Memory B cell (primary cell): ENCODE measurements around the gene IPO11.

ENCODE experiments used
- ATAC-seq: fragments of 150-1000 bp; cut with Tn5 transposase; 2 replicates; pipeline ENCODE4 v1.10.0; 2021; ENCODE audit warnings: low read depth, mild to moderate bottlenecking, moderate library complexity
- DNase-seq, 2 donors: peaks; one replicate each; pipeline ENCODE4 v3.0.0; 2022; ENCODE audit warnings: low spot score in 2 of 2
- H3K27ac Mint-ChIP-seq: one replicate; pipeline ENCODE4 v1.8.0; 2022; ENCODE audit warnings: mild to moderate bottlenecking, moderate library complexity, mixed read lengths
- H3K27me3 Mint-ChIP-seq: one replicate; pipeline ENCODE4 v1.8.0; 2022; ENCODE audit warnings: mixed read lengths
- H3K36me3 Mint-ChIP-seq: one replicate; pipeline ENCODE4 v1.8.0; 2022; ENCODE audit warnings: mild to moderate bottlenecking, mixed read lengths
- H3K4me1 Mint-ChIP-seq: one replicate; pipeline ENCODE4 v1.8.0; 2022; ENCODE audit warnings: mixed read lengths
- H3K4me3 Mint-ChIP-seq: one replicate; pipeline ENCODE4 v1.8.0; 2022; ENCODE audit warnings: mild to moderate bottlenecking, moderate library complexity, mixed read lengths
- H3K9me3 Mint-ChIP-seq: one replicate; pipeline ENCODE4 v1.8.0; 2022; ENCODE audit warnings: mixed read lengths

Gene IPO11

DNA sequence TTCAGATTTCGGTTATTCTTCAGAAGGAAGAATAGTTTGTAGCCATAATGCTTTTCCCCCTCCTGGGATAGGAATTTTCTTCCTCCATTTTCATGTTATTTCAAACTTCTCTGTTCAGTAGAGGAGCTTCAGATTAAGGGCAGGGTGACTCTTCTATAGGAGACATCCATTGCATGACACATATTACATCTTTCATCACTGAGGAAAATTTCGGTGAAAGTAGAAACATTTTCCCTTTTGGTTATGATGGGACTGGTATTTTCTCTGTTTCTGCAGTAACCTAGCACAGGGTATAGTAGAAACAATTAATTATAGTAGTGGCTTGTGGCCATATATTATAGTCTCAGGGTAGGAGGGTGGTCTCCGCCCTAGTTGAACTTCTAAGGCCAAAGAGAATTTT lies 1.1 kb downstream of the IPO11 start:
- Mint-ChIP-seq H3K4me1 (peaks cover 6% of the 10 kb centered on the region), H3K9me3 (no peaks in the 10 kb centered on the region), H3K36me3 (no peaks in the 10 kb centered on the region), H3K27ac (peak overlapping the region; percentile 90), H3K27me3 (no peaks in the 10 kb centered on the region), H3K4me3 (peak overlapping the region; percentile 89)
- DNase-seq (no peak), ATAC-seq (no peak)

DNA sequence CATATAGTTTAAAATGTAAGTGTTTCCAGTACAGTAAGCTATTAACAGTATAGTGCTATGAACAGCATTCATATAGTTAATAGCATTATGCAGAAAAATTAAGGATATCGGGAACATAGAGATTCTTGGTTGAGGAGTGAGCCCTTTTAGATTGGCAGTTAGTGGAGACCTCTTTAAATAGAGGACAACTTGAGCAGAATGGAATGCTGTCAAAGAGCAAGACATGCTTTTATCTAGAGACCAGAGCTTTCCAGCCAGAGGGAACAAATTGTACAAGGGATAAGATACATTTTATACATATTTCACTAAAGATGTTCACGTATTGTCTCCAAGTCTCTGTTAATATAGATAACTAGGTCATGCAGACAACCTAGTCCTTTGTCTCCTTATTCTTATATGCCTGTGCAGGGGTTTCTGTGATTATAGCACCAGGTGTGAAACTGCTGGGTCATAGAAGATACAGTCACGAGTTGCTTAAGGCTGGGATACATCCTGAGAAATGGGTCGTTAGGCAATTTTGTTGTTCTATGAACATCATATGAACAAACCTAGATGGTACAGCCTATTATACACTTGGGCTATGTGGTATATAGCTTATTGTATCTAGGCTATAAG lies 6.0 kb downstream of the IPO11 start:
- DNase-seq (no peak), ATAC-seq (no peak)
- H3K27me3 Mint-ChIP-seq = no peaks in the 10 kb centered on the region
- no peak overlapping the region for H3K27ac Mint-ChIP-seq
- peaks cover 9% of the 10 kb centered on the region for H3K4me1 Mint-ChIP-seq
- H3K36me3 Mint-ChIP-seq = peaks cover 2% of the 10 kb centered on the region
- no peaks in the 10 kb centered on the region for H3K9me3 Mint-ChIP-seq
- no peak overlapping the region for H3K4me3 Mint-ChIP-seq

DNA sequence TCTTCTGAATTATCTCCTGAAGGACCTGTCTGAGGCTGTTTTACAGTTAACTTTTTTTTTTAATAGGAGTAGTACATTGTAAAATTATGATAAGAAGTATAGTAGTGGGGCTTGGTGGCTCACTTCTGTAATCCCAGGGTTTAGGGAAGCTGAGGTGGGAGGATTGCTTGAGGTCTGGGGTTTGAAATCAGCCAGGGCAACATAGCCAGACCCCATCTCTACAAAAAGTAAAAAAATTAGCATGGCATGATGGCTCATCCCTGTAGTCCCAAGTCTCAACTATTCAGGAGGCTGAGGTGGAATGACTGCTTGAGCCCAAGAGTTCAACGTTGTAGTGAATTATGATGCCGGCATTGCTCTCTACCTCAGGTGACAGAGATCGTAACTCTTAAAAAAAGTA lies 7.0 kb downstream of the IPO11 start:
- Mint-ChIP-seq H3K36me3 (peaks cover 4% of the 10 kb centered on the region), H3K27me3 (no peaks in the 10 kb centered on the region), H3K9me3 (no peaks in the 10 kb centered on the region), H3K4me1 (peaks cover 10% of the 10 kb centered on the region), H3K27ac (no peak overlapping the region), H3K4me3 (no peak overlapping the region)
- no peak for ATAC-seq
- no peak for DNase-seq

DNA sequence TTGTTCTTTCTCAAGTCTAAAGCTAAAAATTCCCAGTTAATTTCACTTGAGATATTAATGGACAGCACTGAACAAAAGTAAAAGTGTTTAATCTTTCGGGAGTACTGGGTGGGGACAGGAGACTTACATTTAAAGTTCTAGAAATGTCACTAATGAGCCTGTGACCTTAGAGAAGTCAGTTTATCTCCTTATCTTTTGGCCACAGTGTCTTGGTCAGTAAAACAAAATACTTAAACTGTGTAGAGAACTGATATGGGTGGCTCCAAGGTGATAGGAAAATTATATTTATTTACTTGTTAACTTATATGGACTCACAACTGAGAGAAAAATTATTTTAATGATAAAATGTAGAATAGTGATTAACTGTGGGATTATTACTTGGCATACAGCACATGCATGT lies 8.9 kb downstream of the IPO11 start:
- H3K9me3 Mint-ChIP-seq = no peaks in the 10 kb centered on the region
- peaks cover 4% of the 10 kb centered on the region for H3K36me3 Mint-ChIP-seq
- H3K4me3 Mint-ChIP-seq = no peak overlapping the region
- DNase-seq = no peak
- ATAC-seq = no peak
- H3K27ac Mint-ChIP-seq = no peak overlapping the region
- peaks cover 15% of the 10 kb centered on the region for H3K4me1 Mint-ChIP-seq
- no peaks in the 10 kb centered on the region for H3K27me3 Mint-ChIP-seq

DNA sequence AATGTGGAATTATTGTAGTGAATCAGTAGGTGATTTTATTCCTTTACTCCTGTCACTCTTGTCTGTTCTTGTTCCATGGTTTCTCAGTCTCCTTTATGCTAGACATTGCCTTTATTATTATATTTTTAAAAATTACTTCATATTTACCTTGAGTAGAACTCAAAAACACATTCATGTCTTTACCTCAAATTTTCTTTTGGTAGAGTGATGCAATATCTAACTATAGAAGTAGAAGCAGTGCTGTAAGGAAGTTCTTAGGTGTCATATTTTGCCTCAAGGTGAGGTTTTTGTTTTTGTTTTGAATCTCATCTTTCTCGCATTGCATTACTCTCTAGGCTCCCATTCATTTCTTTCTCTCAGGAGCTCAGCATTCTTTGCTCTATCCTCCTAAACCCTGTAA lies 12.2 kb downstream of the IPO11 start:
- Mint-ChIP-seq H3K27me3 (no peaks in the 10 kb centered on the region), H3K36me3 (peaks cover 4% of the 10 kb centered on the region), H3K4me1 (peaks cover 12% of the 10 kb centered on the region), H3K27ac (no peak overlapping the region), H3K4me3 (no peak overlapping the region), H3K9me3 (no peaks in the 10 kb centered on the region)
- no peak for DNase-seq
- no peak for ATAC-seq

DNA sequence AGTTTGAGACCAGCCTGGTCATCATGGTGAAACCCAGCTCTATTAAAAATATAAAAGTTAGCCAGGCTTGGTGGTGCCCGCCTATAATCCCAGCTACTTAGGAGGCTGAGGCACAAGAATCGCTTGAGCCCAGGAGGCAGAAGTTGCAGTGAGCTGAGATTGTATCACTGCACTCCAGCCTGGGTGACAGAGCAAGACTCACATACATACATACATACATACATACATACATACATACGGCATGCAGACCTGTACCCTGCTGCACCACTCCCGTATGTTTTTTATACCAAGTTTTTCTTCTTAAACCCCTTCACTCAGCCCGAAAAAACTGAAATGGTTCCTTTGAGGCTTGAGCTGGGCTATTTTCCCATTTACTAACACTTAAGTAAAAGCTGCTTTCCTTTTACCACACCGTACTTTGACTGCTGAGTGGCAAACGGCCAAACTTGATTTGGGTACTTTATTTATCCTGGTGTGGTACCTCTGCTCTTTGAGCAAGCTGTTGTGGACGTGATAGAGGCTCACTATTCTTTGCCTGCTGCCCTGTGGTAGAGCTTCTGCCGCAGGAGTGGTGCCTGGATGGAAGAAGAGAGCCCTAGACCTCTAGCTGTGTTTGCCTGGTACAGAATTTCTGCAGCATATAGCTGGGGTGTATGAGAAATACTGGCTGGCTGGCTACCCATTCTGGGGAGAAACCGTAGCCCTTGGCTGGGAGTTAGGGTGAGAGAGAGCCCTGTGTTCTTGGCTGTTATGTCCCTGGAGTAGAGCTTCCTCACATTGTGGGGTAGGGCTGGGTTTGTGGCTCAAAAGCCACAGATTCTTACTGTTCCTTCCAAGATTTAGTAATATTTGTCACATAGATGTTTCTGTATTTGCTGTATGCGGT lies 19.4 kb downstream of the IPO11 start:
- no peak overlapping the region for H3K4me3 Mint-ChIP-seq
- no peak overlapping the region for H3K27ac Mint-ChIP-seq
- peaks cover 4% of the 10 kb centered on the region for H3K36me3 Mint-ChIP-seq
- DNase-seq = no peak
- no peaks in the 10 kb centered on the region for H3K27me3 Mint-ChIP-seq
- no peak for ATAC-seq
- H3K4me1 Mint-ChIP-seq = peaks cover 10% of the 10 kb centered on the region
- no peaks in the 10 kb centered on the region for H3K9me3 Mint-ChIP-seq

DNA sequence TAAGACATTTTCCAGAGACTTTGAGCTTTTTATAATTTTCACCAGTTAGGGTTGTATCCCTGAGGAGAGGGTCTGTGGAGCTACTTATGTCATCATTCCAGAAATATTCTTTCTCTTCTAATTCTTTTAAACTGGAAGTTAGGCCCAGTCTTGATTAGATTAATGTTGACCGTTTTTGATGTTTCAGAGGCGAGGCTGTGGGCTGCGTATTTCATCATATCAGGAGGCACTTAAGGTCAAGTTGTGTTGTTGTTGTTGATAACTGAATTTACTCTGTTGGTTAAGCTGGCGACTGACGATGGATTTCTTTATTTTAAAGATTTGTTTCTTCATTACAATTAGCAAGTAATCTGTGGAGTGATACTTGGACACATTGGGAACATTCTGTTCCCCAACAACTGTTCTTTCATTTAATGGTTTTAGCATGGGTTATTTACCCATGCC lies 20.1 kb downstream of the IPO11 start:
- H3K36me3 Mint-ChIP-seq = peaks cover 4% of the 10 kb centered on the region
- peaks cover 10% of the 10 kb centered on the region for H3K4me1 Mint-ChIP-seq
- H3K27me3 Mint-ChIP-seq = no peaks in the 10 kb centered on the region
- no peak for DNase-seq
- ATAC-seq = no peak
- H3K27ac Mint-ChIP-seq = no peak overlapping the region
- no peaks in the 10 kb centered on the region for H3K9me3 Mint-ChIP-seq
- no peak overlapping the region for H3K4me3 Mint-ChIP-seq

DNA sequence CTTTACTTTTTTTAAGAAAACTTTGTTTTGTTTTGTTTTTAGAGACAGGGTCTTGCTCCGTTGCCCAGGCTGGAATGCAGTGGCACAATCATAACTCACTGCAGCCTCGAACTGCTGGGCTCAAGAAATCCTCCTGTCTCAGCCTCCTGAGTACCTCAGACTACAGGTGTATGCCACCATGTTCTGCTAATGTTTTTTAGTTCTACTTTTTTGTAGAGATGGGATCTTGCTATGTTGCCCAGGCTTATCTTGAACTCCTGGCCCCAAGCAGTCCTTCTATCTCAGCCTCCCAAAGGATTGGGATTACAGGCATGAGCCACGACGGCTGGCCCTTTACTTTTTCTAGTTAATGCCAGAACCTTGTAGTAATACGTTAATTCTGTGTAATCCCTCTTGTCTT lies 36.0 kb downstream of the IPO11 start:
- peaks cover 2% of the 10 kb centered on the region for H3K4me1 Mint-ChIP-seq
- no peaks in the 10 kb centered on the region for H3K9me3 Mint-ChIP-seq

DNA sequence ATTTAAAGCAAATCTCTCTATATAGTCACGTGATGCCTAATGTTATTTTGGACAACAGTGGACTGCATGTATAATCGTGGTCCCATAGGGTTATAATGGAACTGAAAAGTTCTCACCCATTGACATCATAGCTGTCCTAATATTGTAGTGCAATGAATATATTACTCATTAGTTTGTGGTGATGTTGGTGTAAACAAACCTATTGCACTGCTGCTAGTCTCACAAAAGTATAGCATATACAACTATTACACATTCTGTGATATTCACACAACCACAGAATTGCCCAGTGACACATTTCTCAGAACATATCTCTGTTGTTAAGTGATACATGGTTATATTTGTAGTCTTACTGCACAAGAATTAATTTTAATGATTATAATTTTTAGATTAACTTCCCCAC lies 37.7 kb downstream of the IPO11 start:
- H3K4me1 Mint-ChIP-seq = peaks cover 2% of the 10 kb centered on the region
- no peak overlapping the region for H3K4me3 Mint-ChIP-seq
- no peaks in the 10 kb centered on the region for H3K9me3 Mint-ChIP-seq
- peaks cover 18% of the 10 kb centered on the region for H3K36me3 Mint-ChIP-seq
- no peak overlapping the region for H3K27ac Mint-ChIP-seq
- no peaks in the 10 kb centered on the region for H3K27me3 Mint-ChIP-seq
- ATAC-seq (no peak), DNase-seq (no peak)

More for the DNA sequence above, 36.0 kb downstream of the IPO11 start:
- DNase-seq (no peak), ATAC-seq (no peak)
- Mint-ChIP-seq H3K4me3 (no peak overlapping the region), H3K27ac (no peak overlapping the region), H3K27me3 (no peaks in the 10 kb centered on the region), H3K36me3 (peaks cover 14% of the 10 kb centered on the region)

DNA sequence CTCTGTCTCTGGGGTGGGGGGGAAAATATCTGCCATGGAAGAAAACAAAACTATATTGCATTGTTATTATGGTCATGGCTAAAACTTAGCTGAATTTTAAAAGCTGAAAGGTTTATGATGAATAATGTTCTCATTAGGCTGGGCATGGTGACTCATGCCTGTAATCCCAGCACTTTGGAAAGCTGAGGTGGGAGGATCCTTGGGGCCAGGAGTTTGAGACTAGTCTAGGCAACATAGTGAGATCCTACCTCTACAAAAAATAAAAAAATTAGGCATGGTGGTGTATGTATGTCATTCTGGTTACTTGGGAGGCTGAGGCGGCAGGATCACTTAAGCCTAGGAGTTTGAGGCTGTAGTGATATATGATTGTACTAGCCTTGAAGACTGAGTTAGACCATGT lies 44.5 kb downstream of the IPO11 start:
- ATAC-seq (no peak), DNase-seq (no peak)
- Mint-ChIP-seq H3K27ac (no peak overlapping the region), H3K9me3 (no peaks in the 10 kb centered on the region), H3K27me3 (no peaks in the 10 kb centered on the region), H3K4me3 (no peak overlapping the region), H3K36me3 (peaks cover 13% of the 10 kb centered on the region), H3K4me1 (peaks cover 2% of the 10 kb centered on the region)

DNA sequence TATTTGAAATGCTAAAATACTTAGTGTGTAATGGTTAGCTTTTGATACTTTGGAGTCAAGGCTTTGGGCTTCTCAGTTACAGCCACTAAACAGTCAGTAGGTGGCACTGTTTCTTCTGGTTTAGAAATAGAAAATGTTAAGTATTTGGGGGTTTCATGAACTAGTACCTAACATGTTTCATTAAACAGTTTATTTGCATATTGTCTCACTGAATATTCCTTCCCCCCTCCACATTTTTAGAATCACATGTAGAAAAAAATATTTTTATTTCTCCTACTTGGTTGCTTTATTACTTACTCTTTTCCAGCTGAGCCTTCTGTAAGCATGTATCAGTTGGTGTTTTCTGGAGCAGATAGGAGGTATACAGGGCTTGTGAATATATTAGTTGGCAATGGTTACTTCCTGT lies 48.0 kb downstream of the IPO11 start:
- H3K9me3 Mint-ChIP-seq = no peaks in the 10 kb centered on the region
- no peak overlapping the region for H3K4me3 Mint-ChIP-seq
- peaks cover 1% of the 10 kb centered on the region for H3K36me3 Mint-ChIP-seq
- no peak overlapping the region for H3K27ac Mint-ChIP-seq
- ATAC-seq (peak; percentile 53), DNase-seq (peak in 1 of 2 donors; percentile 18)
- no peaks in the 10 kb centered on the region for H3K27me3 Mint-ChIP-seq
- H3K4me1 Mint-ChIP-seq = no peaks in the 10 kb centered on the region

DNA sequence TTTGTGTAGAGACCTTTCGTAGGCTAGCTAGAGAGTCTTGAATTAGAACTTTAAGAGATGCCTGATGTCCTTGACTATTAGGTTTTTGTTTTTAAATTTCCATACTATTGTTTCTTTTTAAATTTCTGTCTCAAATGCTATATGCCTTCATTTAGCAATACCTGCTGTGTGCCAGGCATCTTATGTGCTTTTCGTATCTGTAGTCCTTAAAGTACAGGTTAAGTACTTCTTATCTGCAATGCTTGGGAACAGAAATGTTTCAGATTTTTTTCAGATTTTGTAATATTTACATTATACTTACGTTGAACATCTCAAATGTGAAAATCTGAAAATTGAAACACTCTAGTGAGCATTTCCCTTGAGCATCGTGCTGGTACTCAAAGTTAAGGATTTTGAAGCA lies 49.0 kb downstream of the IPO11 start:
- no peaks in the 10 kb centered on the region for H3K9me3 Mint-ChIP-seq
- H3K27ac Mint-ChIP-seq = no peak overlapping the region
- DNase-seq (no peak), ATAC-seq (no peak)
- no peaks in the 10 kb centered on the region for H3K27me3 Mint-ChIP-seq
- no peak overlapping the region for H3K4me3 Mint-ChIP-seq
- peaks cover 1% of the 10 kb centered on the region for H3K36me3 Mint-ChIP-seq
- H3K4me1 Mint-ChIP-seq = no peaks in the 10 kb centered on the region

DNA sequence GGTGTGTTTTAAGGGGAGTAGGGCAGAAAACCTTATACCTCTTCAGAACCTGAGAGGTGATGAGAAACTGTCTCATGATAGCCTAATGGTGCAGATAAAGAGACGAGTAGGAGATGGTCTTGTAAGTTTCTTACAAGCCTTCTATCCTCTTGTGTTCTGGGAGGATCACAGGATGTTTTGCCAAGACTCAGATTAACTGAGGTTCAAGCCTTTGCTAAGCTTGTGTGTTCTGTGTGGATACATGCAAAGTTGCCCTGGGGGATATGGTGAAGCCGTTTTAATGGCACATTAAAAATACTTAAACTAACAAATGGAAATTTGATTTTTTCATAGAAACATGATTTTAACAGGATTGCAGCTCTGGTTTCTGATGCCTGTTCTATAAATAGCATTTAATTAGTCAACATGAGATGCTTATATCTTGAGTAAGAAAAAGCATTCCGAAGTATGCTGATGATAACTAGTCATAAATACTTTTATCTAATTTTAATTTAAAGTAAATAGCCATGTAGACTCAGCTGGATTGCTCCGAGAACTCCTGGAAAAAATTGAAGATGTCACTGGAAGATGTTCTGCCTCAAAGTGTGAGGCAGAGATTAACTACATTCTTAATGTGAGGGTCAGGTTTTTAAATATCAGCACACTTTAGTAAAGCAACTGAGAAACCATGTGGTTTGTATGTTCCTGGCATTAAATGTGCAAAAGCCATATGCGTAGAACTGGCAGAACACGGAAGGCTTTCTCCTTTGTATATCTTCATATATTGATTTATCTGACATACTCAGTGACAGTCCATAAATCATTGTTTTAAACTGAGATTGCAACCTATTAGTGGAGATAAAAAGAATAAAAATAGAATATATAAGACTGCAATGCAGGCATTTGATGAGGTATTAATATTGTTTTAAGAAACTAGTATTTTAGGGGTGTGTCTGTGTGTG lies 53.7 kb downstream of the IPO11 start:
- H3K36me3 Mint-ChIP-seq = peaks cover 15% of the 10 kb centered on the region
- ATAC-seq (no peak), DNase-seq (no peak)
- peak overlapping the region; percentile 39 for H3K27ac Mint-ChIP-seq
- H3K4me1 Mint-ChIP-seq = no peaks in the 10 kb centered on the region
- no peaks in the 10 kb centered on the region for H3K27me3 Mint-ChIP-seq
- no peaks in the 10 kb centered on the region for H3K9me3 Mint-ChIP-seq
- H3K4me3 Mint-ChIP-seq = no peak overlapping the region

DNA sequence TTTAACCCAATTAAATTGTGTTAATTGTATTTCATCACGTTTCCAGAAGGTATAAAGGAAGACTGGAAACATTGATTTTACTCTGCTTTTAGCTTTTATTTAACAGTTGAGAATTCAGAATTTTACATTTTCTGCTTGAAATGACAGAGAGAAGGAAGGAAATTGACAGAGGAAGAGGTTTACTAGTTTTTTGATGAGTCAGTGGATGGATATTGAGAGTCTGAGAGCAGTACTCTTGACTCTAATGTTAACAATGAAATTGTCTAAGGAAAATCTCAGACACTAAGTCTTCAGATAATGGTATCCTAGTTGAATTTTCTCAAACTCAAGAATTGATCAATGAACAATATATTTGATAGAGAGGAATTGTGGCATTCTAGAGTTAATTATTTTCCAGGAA lies 60.6 kb downstream of the IPO11 start:
- H3K4me3 Mint-ChIP-seq = no peak overlapping the region
- H3K27me3 Mint-ChIP-seq = no peaks in the 10 kb centered on the region
- H3K9me3 Mint-ChIP-seq = no peaks in the 10 kb centered on the region
- H3K27ac Mint-ChIP-seq = no peak overlapping the region
- DNase-seq (no peak), ATAC-seq (no peak)
- peaks cover 16% of the 10 kb centered on the region for H3K36me3 Mint-ChIP-seq
- no peaks in the 10 kb centered on the region for H3K4me1 Mint-ChIP-seq
